Measurements from ENCODE around the gene AHNAK2. TPM values are rescaled to one million over a fixed set of nuclear protein-coding genes. Genes with fewer than 3 reads are reported as not detected.

Gene AHNAK2
- total and polyA plus RNA-seq, 9 of the 15 experiments (the other 6 are each of a cell fraction or from before 2014, with no cell fraction given): 0.04 to 0.09 (median 0.04) TPM; not detected in 6

DNA sequence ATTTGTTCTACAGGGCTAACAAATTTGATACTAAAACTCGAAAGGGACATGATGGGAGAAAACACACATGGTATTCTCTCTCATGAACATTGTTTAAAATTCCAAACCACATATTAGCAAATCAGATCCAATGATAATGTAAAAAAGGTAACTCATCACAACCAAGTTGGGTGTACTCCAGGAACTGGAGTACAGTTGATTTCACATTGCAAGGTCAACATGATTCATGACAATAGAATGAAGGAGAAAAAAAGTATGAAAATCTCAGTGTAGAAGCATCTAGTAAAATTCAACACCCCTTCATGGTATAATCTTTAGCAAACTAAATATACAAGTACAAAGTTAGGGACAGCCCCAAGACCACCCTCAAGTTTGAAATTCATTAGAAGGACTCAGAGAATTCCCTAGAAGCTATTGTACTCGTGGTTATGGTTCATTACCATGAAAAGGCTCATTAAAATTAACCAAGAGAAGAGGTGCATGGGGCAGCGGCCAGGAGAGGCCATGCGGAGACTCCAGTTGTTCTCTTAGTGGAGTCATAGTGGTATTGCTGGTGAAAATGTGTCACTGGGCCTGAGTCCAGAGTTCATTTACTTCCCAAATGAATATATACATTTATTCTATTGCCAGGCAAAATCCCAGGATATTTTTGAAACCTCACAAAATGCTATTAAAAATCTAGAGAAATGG, 45.8 kb upstream of the AHNAK2 start (continued):
- TF ChIP-seq, protein P1, sequence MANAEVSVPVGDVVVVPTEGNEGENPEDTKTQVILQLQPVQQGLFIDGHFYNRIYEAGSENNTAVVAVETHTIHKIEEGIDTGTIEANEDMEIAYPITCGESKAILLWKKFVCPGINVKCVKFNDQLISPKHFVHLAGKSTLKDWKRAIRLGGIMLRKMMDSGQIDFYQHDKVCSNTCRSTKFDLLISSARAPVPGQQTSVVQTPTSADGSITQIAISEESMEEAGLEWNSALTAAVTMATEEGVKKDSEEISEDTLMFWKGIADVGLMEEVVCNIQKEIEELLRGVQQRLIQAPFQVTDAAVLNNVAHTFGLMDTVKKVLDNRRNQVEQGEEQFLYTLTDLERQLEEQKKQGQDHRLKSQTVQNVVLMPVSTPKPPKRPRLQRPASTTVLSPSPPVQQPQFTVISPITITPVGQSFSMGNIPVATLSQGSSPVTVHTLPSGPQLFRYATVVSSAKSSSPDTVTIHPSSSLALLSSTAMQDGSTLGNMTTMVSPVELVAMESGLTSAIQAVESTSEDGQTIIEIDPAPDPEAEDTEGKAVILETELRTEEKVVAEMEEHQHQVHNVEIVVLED (CRISPR knock-in tag; IDR thresholded peaks at IDR 0.05): no peak
- no peak for TF ChIP-seq L3MBTL2 (IDR thresholded peaks at IDR 0.05)
- TF ChIP-seq CAMTA2 (CRISPR knock-in tag; conservative IDR thresholded peaks at IDR 0.05): no peak
- TF ChIP-seq DPF2 (IDR thresholded peaks at IDR 0.05): no peak
- TF ChIP-seq TBL1XR1 (IDR thresholded peaks at IDR 0.05; ENCODE audit: low read length in 2 of 2): no peak
- no peak for TF ChIP-seq KAT2B (IDR thresholded peaks at IDR 0.05; ENCODE audit: low read depth, low read length)
- no peak for TF ChIP-seq ARID1B (IDR thresholded peaks at IDR 0.05)
- TF ChIP-seq FOXK1 (CRISPR knock-in tag; IDR thresholded peaks at IDR 0.05; ENCODE audit: borderline replicate concordance): no peak
- TF ChIP-seq, protein P2, sequence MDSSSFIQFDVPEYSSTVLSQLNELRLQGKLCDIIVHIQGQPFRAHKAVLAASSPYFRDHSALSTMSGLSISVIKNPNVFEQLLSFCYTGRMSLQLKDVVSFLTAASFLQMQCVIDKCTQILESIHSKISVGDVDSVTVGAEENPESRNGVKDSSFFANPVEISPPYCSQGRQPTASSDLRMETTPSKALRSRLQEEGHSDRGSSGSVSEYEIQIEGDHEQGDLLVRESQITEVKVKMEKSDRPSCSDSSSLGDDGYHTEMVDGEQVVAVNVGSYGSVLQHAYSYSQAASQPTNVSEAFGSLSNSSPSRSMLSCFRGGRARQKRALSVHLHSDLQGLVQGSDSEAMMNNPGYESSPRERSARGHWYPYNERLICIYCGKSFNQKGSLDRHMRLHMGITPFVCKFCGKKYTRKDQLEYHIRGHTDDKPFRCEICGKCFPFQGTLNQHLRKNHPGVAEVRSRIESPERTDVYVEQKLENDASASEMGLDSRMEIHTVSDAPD (CRISPR knock-in tag; IDR thresholded peaks at IDR 0.05): no peak

Data from K562 (cell line).